Measurements from ENCODE around the gene ZNF789. TPM values are rescaled to one million over a fixed set of nuclear protein-coding genes. Genes with fewer than 3 reads are reported as not detected.
"Not testable (repeated sequence)": the region's sequence is repeated elsewhere in the genome, so short reads cannot be mapped to it uniquely, and the experiment has no call there.

ZNF789 gene
- total RNA-seq, 1 donor from 2014 or later = 20.8 TPM

DNA sequence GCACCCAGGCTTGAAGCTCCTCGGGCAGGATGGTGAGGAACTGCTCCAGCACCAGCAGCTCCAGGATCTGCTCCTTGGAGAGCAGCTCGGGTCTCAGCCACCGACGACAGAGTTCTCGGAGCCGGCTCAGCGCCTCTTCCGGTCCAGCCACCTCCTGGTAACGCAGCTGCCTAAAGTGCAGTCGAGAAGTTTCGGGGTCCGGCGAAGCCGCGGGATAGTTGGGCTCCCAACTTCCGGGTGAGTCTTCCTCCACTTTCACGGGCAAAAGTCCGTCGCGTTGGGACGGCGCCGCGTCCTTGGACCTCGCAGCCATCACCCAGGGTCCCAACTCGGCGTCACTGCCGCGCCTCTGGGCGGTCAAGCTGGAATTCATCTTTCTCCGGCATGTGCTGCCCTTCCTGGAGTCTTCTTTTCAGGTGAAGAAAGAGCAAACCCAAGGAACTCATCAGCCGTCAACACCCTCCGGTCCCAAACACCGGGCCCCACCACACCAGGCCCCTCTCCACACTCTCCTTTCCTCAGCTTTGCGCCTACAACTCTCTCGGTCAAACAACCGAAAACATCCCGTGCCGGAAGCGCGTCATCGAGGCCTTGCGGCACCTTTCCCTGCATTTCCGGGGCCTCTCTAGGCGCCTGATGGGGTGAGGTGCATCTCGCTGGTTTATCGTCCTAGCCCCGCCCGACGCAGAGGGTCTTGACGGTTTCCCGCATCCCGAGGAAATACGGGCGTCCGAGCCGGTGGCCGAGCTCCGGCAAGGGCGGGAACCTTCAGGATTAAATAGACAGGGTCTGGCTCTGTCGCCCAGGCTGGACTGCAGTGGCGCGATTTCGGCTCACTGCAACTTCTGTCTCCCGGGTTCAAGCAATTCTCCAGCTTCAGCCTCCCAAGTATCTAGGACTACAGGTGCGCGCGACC lies 27.3 kb downstream of the ZNF789 start, which contains the start of gene ZNF394:
TSS of gene ZNF394 (minus strand) at position 561 of the 916 bp plus-strand sequence. CDS start at position 373, 188 bp downstream.
- FAIRE-seq (no peak), DNase-seq (ENCODE audit: low spot score in 2 of 2) (peak; percentile 74 to 90)

DNA sequence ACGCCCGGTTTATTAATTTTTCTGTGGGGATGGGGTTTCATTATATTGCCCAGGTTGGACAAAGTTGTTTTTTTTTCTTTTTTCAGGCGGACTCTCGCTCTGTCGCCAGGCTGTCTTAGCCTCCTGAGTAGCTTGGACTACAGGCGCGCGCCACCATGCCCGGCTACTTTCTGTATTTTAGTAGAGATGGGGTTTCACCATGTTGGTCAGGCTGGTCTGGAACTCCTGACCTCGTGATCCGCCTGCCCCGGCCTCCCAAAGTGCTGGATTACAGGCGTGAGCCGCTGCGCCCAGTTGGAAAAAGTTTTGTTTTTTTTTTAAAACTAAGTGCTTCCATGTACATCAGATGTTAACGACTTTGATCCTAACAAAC lies 27.9 kb downstream of the ZNF789 start:
- DNase-seq (ENCODE audit: low spot score in 2 of 2) = no peak
- FAIRE-seq = no peak

DNA sequence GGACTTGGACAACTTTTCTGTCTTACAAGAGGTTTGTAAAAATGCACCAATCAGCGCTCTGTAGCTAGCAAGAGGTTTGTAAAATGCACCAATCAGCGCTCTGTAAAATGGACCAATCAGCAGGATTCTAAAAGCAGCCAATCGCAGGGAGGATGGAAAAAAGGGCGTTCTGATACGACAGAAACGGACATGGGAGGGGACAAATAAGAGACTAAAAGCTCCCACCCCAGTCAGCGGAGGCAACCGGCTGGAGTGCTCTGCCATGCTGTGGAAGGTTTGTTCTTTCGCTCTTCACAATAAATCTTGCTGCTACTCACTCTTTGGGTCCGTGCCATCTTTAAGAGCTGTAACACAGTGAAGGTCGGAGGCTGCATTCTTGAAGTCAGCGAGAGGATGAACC lies 28.5 kb downstream of the ZNF789 start:
- DNase-seq (ENCODE audit: low spot score in 2 of 2); FAIRE-seq: not testable (repeated sequence)

DNA sequence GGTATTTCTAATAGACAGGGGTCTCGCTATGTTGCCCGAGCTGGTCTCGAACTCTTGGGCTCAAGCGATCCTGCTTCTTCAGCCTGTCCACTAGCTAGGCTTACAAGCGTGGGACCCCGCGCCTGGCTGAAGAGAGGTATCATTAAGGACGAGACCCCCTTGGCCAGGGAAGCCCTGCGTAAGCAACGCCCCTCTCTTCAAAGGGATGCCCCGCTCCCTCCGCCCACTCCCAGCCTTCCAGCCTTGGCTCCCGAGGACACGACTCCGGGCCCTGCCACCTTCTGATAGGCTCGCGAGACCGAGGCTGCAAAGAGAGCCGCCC lies 31.6 kb downstream of the ZNF789 start:
- DNase-seq (ENCODE audit: low spot score in 2 of 2) (peak in 1 of 2 donors; percentile 93), FAIRE-seq (no peak)

DNA sequence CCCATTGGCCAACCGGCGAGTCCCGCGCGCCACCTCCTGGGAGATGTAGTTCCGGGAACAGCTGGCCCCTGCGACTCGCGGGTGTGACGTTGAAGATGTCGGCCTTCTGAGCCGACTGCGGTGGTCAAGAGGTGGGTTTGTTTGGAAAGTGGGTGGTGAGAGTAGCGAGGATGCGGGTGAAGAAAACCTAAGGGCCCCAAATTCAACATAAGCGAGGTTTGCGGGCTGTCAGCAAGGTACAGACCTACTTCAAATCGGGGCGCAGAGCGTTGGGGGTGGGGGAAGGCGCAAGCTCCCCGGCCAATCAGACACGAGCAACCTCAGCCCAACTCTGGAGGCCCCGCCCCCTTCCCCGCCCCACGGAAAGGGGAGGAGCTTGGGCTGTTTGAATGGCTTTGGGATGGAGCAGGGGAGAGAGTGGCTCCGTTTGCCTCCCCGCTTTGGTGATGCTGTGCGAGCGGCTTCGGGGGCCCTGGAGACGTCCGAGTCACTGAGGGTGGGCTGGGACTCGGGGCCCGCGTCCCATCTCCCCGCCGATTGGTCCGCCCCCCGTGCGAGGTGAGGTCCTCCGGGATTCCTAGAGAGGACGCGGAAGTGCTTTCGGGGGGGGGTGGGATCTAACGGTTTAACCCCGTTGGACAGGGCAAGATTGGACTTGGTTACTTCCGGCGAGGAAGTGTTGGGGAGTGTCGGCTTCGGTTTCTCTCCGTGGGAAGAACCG lies 32.1 kb downstream of the ZNF789 start, which contains the start of gene ZKSCAN5:
TSS of gene ZKSCAN5 (plus strand) at position 60 of the 721 bp plus-strand sequence. CDS start 1,383 bp downstream, outside the sequence.
- DNase-seq (ENCODE audit: low spot score in 2 of 2) (peak; percentile 85 to 93), FAIRE-seq (no peak)

DNA sequence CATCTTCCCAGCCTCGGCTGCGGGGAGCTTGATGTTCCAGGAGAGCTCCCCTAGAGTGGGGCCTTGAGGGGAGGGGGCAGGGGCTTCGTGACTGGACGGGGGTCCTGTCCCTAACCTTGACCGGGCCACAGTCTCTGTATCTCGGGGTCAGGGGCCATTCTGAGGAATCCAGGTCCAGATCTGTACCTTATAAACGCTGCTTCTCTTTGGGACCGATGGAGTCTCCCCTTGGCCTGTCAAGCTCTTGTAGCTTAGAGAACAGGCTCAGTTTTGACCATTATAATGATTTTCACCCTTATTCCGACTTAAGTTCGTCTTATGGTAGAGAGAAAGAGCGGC lies 32.6 kb downstream of the ZNF789 start:
- no peak for DNase-seq (ENCODE audit: low spot score in 2 of 2)
- no peak for FAIRE-seq

DNA sequence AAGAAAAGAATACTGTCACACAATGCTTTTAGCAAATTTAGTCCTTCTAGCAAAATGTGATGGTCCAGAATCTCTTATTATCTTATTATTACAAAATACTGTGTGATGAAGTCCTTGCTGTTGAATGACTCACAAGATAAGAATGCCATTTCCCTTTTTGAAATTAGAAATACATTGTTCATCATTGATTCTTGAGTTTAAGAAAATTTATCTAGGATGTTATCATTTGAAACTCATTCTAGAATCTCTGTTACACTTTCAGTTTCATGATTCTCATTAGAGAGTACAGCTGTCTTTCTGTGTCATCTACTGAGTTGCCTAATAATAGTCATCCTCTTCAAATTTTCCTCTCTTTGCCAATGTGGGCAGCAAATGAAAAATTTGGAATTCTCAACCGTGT lies 41.4 kb downstream of the ZNF789 start:
- no peak for FAIRE-seq
- no peak for DNase-seq (ENCODE audit: low spot score in 2 of 2)

DNA sequence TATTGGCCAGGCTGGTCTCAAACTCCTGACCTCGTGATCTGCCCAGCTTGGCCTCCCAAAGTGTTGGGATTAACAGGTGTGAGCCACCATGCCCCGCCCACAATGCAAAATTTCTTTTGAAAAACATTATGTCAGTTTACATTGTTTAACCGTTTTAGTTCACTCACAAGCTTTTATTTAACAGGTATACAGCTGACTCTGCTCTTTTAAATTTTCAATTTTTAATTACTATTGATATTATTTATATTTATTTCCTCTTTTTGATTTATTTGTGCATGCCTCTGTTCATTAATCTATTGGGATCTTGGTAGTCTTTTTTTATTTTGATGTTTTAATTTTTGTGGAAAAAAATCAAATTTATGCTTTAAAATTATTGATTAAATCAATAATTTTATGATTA lies 48.7 kb downstream of the ZNF789 start:
- DNase-seq (ENCODE audit: low spot score in 2 of 2) = no peak
- no peak for FAIRE-seq

DNA sequence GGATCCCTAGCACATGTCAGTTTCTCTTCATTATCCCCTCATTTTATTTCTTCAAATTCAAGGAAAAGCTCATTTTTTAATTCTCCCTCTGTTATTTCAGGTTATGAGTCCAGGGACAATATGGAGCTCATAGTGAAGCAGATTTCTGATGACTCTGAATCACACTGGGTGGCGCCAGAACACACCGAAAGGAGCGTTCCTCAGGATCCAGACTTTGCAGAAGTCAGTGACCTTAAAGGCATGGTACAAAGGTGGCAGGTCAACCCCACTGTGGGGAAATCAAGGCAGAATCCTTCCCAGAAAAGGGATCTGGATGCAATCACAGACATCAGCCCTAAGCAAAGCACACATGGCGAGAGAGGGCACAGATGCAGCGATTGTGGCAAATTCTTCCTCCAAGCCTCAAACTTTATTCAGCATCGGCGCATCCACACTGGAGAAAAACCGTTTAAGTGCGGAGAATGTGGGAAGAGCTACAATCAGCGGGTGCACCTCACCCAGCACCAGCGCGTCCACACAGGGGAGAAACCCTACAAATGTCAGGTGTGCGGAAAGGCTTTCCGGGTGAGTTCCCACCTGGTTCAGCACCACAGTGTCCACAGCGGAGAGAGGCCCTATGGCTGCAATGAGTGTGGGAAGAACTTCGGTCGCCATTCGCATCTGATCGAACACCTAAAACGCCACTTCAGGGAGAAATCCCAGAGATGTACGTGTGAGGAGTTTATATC lies 53.2 kb downstream of the ZNF789 start:
- FAIRE-seq = no peak
- no peak for DNase-seq (ENCODE audit: low spot score in 2 of 2)

DNA sequence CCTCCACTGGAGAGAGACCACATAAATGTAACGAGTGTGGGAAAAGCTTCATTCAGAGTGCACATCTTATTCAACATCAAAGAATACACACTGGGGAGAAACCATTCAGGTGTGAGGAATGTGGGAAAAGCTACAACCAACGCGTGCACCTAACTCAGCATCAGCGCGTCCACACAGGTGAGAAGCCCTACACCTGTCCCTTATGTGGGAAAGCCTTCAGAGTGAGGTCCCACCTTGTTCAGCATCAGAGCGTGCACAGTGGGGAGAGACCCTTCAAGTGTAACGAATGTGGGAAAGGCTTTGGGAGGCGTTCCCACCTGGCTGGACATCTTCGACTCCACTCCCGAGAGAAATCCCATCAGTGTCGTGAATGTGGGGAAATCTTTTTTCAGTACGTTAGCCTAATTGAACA lies 58.7 kb downstream of the ZNF789 start:
- FAIRE-seq = no peak
- no peak for DNase-seq (ENCODE audit: low spot score in 2 of 2)

DNA sequence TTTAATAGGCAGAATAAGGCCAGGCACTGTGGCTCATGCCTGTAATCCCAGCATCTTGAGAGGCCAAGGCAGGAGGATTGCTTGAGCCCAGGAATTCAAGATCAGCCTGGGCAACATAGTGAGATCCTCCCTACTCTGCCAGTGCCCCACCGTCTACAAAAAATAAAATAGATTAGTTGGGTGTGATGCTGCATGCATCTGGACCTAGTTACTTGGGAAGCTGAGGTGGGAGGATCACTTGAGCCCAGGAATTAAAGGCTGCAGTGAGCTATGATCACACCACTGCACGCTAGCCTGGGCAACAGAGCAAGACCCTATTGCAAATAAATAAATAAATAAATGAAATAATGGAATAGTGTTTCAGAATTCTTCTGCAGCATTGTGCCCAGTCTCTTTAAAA lies 63.0 kb downstream of the ZNF789 start:
- FAIRE-seq (no peak), DNase-seq (ENCODE audit: low spot score in 2 of 2) (no peak)

Other genes starting within 250 kb of the ZNF789 start
- gene MYH16, start 200.1 kb upstream of the ZNF789 start, total RNA-seq = not detected
- gene ARPC1A, start 147.0 kb upstream of the ZNF789 start, total RNA-seq = 101 TPM
- gene ARPC1B, start 98.2 kb upstream of the ZNF789 start, total RNA-seq = 15.1 TPM
- gene PDAP1, start 64.3 kb upstream of the ZNF789 start, total RNA-seq = 15.1 TPM
- 68.5 TPM for gene BUD31, start 63.9 kb upstream of the ZNF789 start, total RNA-seq
- gene PTCD1, start 34.1 kb upstream of the ZNF789 start, total RNA-seq = 5.7 TPM
- gene CPSF4, start 33.9 kb upstream of the ZNF789 start, total RNA-seq = 19.6 TPM
- 350 TPM for gene ATP5MF, start 6.7 kb upstream of the ZNF789 start, total RNA-seq
- gene ZNF394, start 27.4 kb downstream of the ZNF789 start, total RNA-seq = 43.2 TPM
- gene ZKSCAN5, start 31.8 kb downstream of the ZNF789 start, total RNA-seq = 20.4 TPM
- 19.6 TPM for gene FAM200A, start 79.2 kb downstream of the ZNF789 start, total RNA-seq
- 59.9 TPM for gene ZNF655, start 85.8 kb downstream of the ZNF789 start, total RNA-seq
- not detected for gene TMEM225B, start 125.4 kb downstream of the ZNF789 start, total RNA-seq
- 12.2 TPM for gene ZSCAN25, start 144.1 kb downstream of the ZNF789 start, total RNA-seq
- gene CYP3A5, start 207.1 kb downstream of the ZNF789 start, total RNA-seq = 1.6 TPM